Hepatic stellate cell (primary cell): ENCODE measurements around the gene PHF24.
A peak's percentile ranks its signal among the peaks of the same experiment; 100 is the strongest.
"Not testable (repeated sequence)": the region's sequence is repeated elsewhere in the genome, so short reads cannot be mapped to it uniquely, and the experiment has no call there.

Source experiments
- DNase-seq: peaks from one replicate; pipeline ENCODE4 v3.0.0; 2011; ENCODE audit warnings: low spot score

Gene PHF24

DNA sequence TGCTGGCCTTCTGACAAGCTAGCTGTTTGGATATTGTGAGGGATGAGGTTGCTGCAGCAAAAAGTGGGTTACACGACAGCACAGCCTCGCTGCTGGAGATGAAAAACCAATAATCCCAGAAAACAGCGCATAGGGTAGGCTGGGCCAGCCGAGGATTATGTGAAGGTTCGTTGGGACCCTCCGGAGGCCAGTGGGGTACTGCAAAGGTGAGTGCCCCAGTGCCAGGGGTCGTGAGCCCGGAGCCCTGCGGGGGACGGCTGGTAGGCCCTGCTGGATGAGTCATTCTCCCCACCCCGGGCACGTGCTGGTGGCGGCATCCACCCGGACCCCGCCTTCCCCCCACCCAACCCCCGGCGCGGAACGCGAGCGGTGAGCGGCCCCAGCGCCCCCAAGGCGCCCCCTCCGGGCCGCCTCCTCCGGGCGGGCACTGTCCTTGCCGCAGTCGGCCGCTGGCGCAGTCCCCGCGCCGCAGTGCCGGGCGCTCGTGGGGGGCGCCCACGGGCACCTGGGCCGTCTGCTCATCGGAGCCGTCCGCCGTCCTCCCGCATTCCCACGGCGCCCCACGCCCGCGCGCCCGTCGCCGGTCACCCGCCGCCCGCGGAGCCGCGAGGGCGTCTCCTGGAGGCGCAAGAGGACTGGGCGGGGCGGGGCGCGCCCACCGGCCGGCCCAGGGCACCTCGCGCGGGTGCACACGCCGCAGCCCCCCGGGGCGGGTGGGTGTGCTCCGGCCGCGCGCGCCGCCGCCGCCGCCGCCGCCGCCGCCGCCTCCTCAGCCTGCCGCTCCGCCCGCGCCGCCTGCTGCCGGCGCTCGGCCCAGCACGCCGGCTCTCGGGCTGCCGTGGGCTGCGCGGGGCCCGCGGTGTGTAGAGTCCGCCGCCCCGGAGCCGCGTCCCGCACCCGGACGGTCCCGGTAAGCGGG, at the start of gene PHF24:
Gene PHF24, plus strand, starts transcription at position 794 of the 919 bp plus-strand sequence. CDS start 13,014 bp downstream, outside the sequence.
- peak; percentile 15 for DNase-seq

DNA sequence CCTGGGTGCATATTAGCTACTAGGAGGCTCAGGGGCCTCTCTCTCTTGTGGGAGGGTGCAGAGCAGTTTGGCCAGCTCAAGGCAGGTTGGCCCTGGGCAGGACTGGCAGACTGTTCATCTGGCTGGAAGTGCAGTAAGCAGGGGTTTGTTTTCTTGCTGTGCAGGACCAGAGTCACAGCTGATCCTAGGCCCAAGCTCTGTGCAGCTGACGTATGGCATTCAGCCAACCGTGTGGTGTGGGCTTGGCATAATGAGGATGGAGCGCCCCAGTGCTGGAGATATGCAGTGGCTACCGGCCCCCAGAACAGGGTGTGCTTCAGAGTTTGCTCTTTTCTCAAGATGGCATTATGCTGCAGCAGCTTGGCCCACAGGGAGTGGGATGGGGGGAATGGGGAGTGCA, 31.0 kb upstream of the PHF24 start:
- no peak for DNase-seq

DNA sequence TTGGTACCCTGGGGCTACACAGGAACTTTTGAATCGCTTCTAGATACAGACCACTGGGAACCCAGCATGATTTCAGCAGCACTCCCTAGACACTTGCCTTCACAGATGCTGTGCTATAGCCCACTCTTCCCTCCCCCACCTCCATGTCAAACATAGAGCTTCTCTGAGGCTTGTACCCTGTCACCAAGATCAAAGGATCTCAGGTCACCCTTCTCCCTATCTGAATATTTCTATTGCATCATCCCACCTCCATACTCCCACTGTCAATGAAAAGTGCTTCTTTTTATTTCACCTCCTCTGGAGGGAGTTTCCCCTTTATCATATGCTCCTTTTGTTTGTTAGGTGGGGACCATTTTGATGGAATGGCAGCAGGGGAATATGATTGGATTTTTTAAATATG, 29.2 kb upstream of the PHF24 start:
- no peak for DNase-seq

DNA sequence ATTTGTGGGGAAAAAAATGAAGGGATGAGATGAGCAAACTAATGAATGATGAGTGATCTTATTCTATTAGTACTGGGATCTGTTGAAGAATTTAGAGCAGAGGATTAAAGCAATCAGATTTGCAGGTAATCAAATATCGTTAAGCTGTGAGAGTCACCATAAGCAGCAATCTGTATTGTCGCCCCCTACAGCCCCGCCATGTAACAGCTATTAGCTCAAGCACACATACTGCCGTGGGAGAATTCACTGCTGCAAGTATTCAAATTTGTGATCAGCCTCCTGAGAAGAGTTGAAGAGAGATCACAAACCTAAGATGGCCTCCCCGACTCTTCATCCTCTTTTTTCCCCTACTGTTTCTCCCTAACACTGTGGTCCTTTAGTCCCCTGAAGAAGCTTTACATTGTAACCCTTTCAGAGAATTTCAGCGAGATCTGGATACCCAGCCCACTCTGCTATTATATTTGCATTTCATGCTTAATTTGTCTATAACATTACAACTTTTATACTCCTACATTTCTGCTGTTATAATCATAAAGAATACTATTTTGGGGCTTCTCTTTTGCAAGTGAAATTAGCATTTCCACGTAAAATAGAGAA, 28.5 kb upstream of the PHF24 start:
- peak; percentile 12 for DNase-seq

DNA sequence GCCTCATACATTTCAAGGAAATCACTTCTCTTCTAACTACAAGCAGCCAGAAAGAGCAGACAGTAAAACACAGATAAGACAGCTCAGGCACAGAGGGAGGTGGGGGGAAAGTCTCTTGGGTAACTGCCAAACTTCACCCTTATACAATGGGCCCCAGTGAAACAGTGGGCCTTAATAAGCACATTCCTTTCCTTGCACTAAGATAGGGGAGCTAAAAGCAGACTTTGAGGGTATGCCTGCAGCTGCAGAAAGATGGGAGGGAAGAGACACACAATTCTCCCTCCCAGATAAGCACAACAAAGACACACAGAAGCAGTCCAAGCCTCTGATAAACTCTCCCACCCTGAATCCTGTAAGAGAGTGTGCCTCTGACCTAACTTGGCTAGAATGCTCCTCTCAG, 18.1 kb upstream of the PHF24 start:
- DNase-seq: not testable (repeated sequence)

DNA sequence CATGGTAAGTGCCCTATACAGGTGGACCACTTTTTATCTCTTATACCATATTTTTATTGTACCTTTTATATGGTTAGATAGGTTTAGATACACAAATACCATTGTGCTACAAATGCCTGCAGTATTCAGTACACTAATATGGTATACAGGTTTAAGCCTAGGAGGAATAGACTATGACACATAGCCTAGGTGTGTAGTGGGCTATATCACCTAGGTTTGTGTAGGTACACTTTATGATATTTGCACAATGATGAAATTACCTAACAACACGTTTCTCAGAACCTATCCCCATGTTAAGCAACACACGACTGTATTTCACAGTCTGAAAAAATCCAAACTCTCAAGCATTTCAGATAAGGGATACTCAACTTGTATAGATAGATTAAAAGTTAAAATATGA, 9.6 kb upstream of the PHF24 start:
- DNase-seq: no peak

DNA sequence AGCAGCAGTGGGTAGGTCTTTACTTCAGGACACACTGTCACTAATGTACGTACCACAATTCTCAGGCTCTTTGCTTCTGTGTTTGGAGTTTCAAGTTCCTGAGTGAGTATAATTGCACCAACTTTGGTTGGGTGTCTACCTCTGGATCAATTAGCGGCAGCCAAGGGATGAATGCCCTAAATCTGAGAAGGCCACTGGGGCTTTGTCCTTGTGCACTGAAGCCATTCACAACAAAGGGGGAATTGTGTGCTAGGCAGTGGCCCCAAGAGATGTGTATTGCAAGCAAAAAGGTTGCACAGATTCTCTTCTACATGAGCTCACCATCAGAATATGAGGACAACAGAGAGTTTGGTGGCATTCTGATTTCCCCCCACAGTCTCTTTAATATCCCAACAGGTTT, 3.9 kb upstream of the PHF24 start:
- DNase-seq: no peak

DNA sequence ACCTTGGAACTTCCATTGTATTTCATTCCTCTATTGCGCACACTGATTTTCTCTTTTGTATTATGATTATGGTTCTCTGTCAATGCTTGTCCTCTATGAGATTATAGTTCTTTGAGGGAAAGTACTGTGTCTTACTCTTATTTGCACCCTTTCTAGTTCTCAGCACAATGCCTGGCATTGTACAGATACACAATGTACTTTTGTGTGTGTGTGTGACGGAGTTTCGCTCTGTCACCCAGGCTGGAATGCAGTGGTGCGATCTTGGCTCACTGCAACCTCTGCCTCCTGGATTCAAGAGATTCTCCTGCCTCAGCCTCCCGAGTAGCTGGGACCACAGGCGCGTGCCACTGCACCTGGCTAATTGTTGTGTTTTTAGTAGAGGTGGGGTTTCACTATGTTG, 2.0 kb upstream of the PHF24 start:
- DNase-seq: not testable (repeated sequence)

DNA sequence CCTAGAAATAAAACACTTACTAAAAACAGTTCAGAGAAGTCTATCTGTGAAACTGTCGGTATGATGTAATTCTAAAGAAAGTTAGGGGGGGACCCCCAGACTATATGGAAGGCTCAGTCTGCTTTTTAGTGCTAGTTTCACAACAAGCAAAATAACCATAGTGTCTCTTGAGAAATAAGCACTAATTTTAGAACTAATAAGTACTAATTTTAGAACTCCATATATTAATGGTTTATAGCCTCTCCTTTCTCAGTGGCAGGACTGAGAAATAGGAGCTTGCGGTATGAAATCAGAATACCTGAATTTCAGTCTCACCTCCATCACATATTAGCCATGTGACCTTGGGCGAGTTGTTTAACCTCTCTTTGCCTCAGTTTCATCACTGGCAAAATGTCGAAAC, 1.4 kb upstream of the PHF24 start:
- no peak for DNase-seq

DNA sequence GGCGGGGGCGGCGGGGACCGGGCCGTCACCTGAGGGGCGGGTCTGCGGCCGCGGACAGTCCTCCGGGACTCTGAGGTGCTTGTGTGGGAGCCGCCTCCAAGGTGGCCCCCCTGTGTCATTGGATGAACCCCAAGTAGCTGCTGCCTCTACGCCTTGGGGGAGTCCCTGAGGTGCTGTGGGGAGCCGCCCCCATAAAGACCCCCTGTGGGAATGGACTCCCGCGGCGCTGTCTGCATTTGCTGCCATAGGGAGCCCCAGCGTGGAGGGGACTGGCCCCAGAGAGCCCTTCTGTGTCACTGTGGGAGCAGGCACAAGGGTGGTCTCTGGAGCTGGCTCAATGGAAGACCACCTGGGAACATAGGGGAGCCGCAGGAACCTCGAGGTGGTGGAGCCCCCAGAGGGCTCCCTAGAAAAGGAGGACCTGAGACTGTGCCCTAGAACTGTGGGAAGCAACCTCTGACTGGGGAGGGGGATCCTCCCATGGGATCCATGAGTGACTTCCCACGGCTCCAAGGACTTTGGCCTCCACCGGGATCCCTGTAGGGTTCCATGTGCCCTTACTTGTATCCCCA, 412 bp downstream of the PHF24 start:
- DNase-seq: no peak

DNA sequence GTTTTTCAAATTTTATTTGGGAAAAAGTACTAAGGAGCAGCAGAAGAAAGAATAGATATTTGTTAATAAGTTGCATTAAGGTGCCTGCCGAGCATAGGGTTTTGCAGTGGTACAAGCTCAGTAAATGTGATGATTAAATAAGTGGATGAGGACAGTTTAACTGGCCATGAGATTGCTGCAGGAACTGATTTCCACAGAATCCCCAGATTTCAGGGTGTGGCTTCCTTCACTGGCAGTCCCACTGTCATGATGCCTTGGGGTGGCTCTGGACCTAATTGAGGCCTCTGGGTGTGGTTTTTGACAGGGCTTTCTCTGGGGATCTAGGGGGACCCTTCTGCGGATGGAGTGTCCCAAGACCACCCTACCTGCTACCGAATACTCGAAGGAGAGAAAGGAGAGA, 1.4 kb downstream of the PHF24 start:
- DNase-seq: no peak

DNA sequence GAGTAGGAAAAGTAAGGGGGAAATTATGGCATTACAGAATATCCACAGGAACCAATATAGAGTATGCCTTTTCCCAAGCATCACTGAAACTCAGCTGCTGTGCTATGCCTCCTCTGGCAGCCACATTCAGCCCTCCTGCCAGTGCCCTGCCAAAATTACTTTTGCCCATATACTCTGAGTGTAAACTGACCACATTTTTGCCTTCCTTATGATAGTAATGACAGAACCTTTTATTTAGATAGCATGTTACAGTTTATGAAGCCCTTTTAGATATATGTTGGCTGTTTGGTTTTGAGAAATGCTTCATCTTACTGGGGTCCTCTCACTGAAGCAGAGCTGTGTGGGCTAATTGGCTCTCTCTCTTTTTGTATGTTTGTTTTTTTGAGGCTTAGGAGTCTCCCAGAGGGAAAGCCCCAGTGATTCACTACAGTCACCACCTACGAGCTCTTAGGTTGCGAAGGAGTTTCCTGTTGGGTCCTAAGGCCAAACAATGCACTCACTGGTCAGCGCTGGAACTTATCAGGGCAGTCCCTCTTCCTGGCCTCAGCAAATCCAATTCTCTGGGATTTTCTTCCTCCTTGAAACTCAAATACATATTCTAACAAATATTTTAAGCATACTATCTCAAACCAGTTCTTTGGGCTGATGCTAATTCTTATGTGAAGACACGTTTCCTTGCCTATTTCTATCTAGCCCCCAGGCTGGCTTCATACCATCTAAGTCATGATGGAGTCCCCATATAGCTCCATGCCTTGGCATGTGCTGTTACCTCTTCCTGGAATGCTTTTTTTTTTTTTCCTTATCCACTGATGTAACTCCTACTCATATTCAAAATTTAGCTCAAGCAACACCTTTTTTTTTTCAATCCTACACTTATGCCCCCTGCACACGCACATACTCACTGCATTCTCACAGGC, 3.7 kb downstream of the PHF24 start:
- peak; percentile 12 for DNase-seq

DNA sequence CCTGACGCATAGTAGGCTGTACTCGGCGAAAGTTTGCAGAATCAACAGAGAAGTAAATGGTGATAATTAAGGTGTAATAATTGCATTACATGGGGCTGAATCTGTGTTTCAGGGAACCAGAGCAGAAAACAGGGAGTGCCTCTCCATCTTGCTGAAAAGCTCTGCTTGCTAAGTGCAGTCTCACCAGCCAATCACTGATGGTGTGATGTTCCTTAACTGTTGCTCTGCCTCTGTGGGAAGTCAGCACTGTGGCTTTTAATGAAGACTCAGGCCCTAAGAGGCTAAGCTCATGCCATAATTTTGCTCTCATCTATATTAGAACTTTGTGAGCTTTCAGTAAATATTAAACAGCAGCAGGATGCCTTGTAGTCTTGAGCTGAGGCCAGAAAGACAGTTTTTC, 4.5 kb downstream of the PHF24 start:
- no peak for DNase-seq

DNA sequence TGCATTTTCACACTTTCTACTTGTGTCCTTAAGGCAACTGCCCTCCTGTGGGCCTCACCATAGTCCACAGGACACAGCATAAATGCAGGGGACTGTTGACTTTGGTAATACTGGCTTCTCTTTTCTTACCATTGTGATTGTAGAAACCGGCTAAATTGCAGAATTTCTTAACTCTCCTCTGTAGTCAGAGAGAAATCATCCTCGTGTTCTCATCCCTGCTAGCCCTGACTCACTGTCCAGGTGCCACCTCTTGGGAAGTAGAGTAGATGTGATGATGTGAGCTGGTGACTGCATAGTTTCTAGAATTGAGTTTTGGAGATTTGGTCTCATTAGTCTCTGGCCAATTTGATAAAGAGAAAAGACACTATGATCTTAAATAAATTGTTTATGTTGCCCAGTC, 5.5 kb downstream of the PHF24 start:
- no peak for DNase-seq

DNA sequence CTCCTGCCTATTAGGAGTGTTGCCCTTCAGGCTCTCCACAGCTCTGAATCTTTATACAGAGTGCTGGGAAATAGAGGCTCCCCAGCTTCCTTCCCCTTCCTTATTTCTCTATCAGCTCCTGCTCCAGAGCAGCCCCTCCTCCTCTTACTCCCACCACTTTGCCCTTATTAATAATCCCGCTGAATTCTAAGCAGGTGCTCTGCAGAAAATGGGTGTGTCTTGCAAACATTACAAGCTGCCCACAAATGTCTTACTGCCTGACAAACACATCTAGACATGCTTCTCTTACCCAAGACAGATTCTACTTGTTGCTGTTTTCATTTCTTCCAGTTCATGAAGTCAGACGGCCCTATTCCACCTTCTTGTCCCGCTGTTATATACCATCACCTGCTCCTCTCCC, 6.4 kb downstream of the PHF24 start:
- DNase-seq: no peak

DNA sequence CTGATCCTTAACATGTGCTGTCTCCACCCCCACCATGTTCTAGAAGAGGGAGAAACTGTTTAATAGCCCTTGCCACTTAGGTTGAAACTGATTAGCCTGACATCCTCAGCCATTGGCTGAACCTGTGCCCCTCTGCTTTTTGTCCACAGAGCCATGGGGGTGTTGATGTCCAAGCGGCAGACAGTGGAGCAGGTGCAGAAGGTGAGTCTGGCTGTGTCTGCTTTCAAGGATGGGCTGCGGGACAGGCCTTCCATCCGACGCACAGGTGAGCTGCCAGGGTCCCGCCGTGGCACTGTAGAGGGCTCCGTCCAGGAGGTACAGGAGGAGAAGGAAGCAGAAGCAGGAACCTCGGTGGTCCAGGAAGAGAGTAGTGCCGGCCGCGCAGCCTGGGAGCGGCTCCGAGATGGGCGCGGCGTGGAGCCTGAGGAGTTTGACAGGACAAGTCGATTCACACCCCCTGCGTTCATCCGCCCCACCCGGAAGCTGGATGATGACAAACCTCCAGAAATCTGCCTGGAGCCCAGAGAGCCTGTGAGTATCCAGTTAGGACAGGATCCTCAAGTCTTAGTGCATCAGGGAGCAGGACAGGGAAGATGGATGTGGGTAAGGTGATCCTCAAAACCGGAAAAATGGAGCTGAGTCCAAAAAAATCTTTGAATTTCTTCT, 13.2 kb downstream of the PHF24 start:
- no peak for DNase-seq

DNA sequence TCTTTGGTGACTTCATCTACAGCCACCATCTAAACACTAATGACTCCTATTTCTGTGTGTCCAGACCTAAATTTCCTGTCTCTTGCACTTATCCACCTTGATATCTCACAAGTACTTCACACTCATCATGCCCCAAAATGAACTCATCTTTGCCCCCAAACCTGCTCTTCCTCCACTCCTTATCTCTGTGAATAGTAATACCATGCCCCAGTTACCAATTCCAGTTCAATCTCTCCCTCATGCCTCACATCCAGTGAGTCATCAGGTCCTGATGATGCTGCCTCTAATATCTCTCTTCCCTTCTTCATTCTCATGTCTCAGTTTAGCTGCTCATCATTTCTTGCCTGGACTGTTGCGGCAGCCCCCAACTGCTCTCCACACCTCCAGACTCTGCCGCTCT, 16.6 kb downstream of the PHF24 start:
- DNase-seq: no peak

DNA sequence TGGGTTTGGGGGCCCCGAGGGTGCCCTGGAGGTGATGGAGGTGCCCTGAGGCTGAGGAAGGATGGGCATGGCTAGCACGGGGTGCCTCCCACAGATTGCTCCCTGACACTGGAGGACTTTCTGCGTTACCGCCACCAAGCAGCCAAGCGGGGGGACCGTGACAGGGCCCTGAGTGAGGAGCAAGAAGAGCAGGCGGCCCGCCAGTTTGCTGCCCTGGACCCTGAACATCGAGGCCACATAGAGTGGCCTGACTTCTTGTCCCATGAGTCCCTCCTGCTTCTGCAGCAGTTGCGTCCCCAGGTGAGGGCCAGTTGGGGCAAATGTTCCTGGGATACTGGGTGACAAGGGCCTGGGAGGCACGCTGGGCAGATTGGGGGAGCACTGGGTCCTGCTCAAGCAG, 18.4 kb downstream of the PHF24 start:
- no peak for DNase-seq

DNA sequence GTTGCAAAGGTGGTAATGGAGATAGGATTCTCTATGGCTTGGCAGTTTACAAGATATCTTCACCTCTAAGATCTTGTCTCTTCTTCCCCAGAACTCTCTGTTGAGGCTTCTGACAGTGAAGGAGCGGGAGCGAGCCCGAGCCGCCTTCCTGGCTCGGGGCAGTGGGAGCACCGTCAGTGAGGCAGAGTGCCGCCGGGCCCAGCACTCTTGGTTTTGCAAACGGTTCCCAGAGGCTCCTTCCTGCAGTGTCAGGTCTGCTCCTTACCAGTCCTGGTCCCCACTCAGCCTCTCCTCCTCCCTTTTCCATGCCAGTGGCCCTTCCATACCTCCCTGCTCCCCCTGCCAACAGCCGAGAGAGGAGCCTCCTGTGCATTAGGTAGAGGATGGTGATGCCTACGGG, 18.9 kb downstream of the PHF24 start:
- no peak for DNase-seq

DNA sequence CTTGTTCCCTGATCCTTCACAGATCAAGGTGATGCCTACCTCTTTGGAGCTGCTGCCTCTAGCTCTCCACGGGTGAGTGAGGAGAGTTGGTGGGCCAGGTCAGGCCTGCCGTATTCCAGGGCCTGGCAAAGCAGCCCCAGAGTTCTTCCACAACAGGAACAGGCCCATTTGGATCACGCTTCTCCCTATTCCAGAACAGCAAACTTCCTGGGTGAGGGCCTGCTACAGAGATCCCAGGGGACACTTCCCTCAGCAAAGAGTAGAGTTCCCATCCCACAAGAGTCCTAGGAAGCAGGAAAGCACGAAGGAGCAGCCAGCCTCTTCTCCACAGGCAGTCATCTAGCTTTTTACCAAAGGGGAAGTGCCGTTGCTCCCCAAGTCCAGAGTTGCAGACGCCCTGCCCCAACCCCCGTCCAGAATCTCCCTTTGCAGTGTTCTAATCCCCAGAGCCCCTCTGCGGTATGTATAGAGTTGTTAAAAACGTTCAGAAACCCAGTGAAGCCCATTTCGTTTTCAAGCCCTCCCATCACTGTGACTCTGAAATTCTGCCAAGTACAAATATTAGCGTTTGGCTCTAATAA, 22.2 kb downstream of the PHF24 start:
- no peak for DNase-seq

DNA sequence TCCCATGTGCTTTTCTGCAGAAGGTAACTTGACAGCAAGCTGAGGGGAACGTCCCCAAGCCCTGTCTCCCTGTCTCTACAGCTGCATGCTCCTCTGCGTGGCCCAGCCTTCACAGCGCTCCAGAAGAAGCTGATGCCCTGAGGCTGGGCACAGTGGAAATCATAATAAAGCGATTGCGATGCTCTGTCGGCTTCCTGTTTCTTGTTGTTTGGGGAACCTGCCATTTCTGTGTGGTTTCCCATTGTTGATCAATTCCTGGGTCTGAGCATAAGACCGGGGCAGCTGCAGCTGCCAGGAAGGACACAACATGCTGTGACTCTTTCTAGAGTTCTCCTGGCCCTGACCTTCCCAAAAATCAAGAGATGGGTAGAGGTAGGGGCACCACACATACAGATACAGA, 24.3 kb downstream of the PHF24 start:
- no peak for DNase-seq
